Endometrial microvascular endothelial cells (primary cell): ENCODE data around the gene VPS8. TPM values are rescaled to one million over a fixed set of nuclear protein-coding genes. Genes with fewer than 3 reads are reported as not detected.

Experiments
- in situ Hi-C: cut with HindIII; loops from 2 replicates; pipeline ENCODE4 v1.10.0; 2017; ENCODE audit warnings: low sequenced_read_pairs, low pct_unique_long_range_greater_than_20kb; ENCODE audit errors: inconsistent ontology term
- total RNA-seq: library from RNA; depleted of rRNA; stranded (reverse); fragments of >200 nt; gene quantifications from one replicate; pipeline ENCODE4 v1.2.3, GENCODE V29; 2015; ENCODE audit errors: inconsistent ontology term

The VPS8 gene
- total RNA-seq, 1 donor from 2014 or later, result 34.5 TPM

- in situ Hi-C loops, result no loop called here
Observed at GRCh38 chr3:184832044-184832443, 20.1 kb downstream of the VPS8 start.

GRCh38 chr3:184832903-184833302 lies 20.9 kb downstream of the VPS8 start:
- in situ Hi-C loops, result no loop called here

GRCh38 chr3:184836090-184836822 lies 24.3 kb downstream of the VPS8 start:
- in situ Hi-C loops, result no loop called here

GRCh38 chr3:184842433-184842832 lies 30.5 kb downstream of the VPS8 start:
- in situ Hi-C loops, result no loop called here

GRCh38 chr3:184845819-184846218 lies 33.9 kb downstream of the VPS8 start:
- in situ Hi-C loops, result no loop called here

- in situ Hi-C loops, result no loop called here
Observed at GRCh38 chr3:184846496-184846895, 34.5 kb downstream of the VPS8 start.

- in situ Hi-C loops, result no loop called here
Observed at GRCh38 chr3:184848934-184849333, 37.0 kb downstream of the VPS8 start.

- in situ Hi-C loops, result no loop called here
Observed at GRCh38 chr3:184850201-184850600, 38.2 kb downstream of the VPS8 start.

GRCh38 chr3:184857099-184857498 lies 45.1 kb downstream of the VPS8 start:
- in situ Hi-C loops, result no loop called here

- in situ Hi-C loops, result no loop called here
Observed at GRCh38 chr3:184864000-184864399, 52.0 kb downstream of the VPS8 start.

GRCh38 chr3:184868477-184868876 lies 56.5 kb downstream of the VPS8 start:
- in situ Hi-C loops, result no loop called here

GRCh38 chr3:184872200-184872599 lies 60.2 kb downstream of the VPS8 start:
- in situ Hi-C loops, result no loop called here

- in situ Hi-C loops, result no loop called here
Observed at GRCh38 chr3:184873141-184873540, 61.2 kb downstream of the VPS8 start.

- in situ Hi-C loops, result no loop called here
Observed at GRCh38 chr3:184874709-184875644, 63.0 kb downstream of the VPS8 start.

GRCh38 chr3:184880276-184881019 lies 68.5 kb downstream of the VPS8 start:
- in situ Hi-C loops, result no loop called here

- in situ Hi-C loops, result no loop called here
Observed at GRCh38 chr3:184884359-184885017, 72.5 kb downstream of the VPS8 start.

- in situ Hi-C loops, result no loop called here
Observed at GRCh38 chr3:184885112-184885511, 73.1 kb downstream of the VPS8 start.

GRCh38 chr3:184887574-184887973 lies 75.6 kb downstream of the VPS8 start:
- in situ Hi-C loops, result no loop called here
